GM18505 (cell line): Measurements from ENCODE around the gene NAALADL1.

ENCODE experiments used
- ATAC-seq: cut with Tn5 transposase; IDR thresholded peaks from one replicate; pipeline ENCODE4 v1.9.1; 2021; ENCODE audit not compliant: unreplicated experiment
- POLR2A ChIP-seq: IDR thresholded peaks from 4 replicates; pipeline ENCODE4 v1.6.1; 2011; ENCODE audit warnings: borderline replicate concordance; ENCODE audit not compliant: insufficient read depth, insufficient read length; ENCODE audit errors: extremely low read depth

Gene NAALADL1

GRCh38 chr11:65087827-65088226, 29.5 kb upstream of the NAALADL1 start:
- no peak for ATAC-seq

GRCh38 chr11:65087216-65087615, 28.9 kb upstream of the NAALADL1 start:
- no peak for TF ChIP-seq POLR2A
- no peak for ATAC-seq

More at GRCh38 chr11:65087827-65088226, 29.5 kb upstream of the NAALADL1 start:
- TF ChIP-seq POLR2A = no peak

- no peak for ATAC-seq
- no peak for TF ChIP-seq POLR2A
Measured at GRCh38 chr11:65086809-65087208, 28.5 kb upstream of the NAALADL1 start.

GRCh38 chr11:65085446-65085845, 27.1 kb upstream of the NAALADL1 start:
- TF ChIP-seq POLR2A = no peak
- no peak for ATAC-seq

- TF ChIP-seq POLR2A = no peak
- ATAC-seq = peak; percentile 17
Measured at GRCh38 chr11:65084598-65085375, 26.4 kb upstream of the NAALADL1 start.

- peak; percentile 86 for TF ChIP-seq POLR2A
- peak; percentile 84 for ATAC-seq
Measured at GRCh38 chr11:65083834-65084597, 25.7 kb upstream of the NAALADL1 start, which contains the start of the genes CDCA5 and ZFPL1. Gene CDCA5, minus strand, starts transcription at chr11:65084040. Its CDS starts 62 bp downstream, at chr11:65083978. Gene ZFPL1, plus strand, starts transcription at chr11:65084222. Its CDS starts 477 bp downstream, at chr11:65084699.

GRCh38 chr11:65083134-65083833, 24.9 kb upstream of the NAALADL1 start:
- TF ChIP-seq POLR2A = no peak
- ATAC-seq = no peak

- no peak for TF ChIP-seq POLR2A
- ATAC-seq = no peak
Measured at GRCh38 chr11:65078786-65079342, 20.5 kb upstream of the NAALADL1 start.

GRCh38 chr11:65078151-65078550, 19.8 kb upstream of the NAALADL1 start:
- peak; percentile 24 for TF ChIP-seq POLR2A
- ATAC-seq = no peak

- no peak for TF ChIP-seq POLR2A
- ATAC-seq = no peak
Measured at GRCh38 chr11:65077451-65077850, 19.1 kb upstream of the NAALADL1 start.

- TF ChIP-seq POLR2A = no peak
Measured at GRCh38 chr11:65072631-65072966, 14.2 kb upstream of the NAALADL1 start.

GRCh38 chr11:65071907-65072630, 13.7 kb upstream of the NAALADL1 start:
- ATAC-seq = no peak
- TF ChIP-seq POLR2A = no peak

More at GRCh38 chr11:65072631-65072966, 14.2 kb upstream of the NAALADL1 start:
- ATAC-seq = no peak
